Measurements from ENCODE around the gene SH3TC1.

GRCh38 chr4:8181119-8181518 is 18.0 kb upstream of the SH3TC1 start:
- TF ChIP-seq CTCF (IDR thresholded peaks at IDR 0.05): no peak
- TF ChIP-seq POLR2A (IDR thresholded peaks at IDR 0.05): no peak

All from gastroesophageal sphincter (tissue), 3 donors.